Tibial nerve (tissue), 4 donors: ENCODE data around the gene GSX2. TPM values are rescaled to one million over a fixed set of nuclear protein-coding genes. Genes with fewer than 3 reads are reported as not detected.
"Not testable (repeated sequence)": the region's sequence is repeated elsewhere in the genome, so short reads cannot be mapped to it uniquely, and the experiment has no call there.

Source experiments
- DNase-seq, 2 donors: peaks; one replicate each; pipeline ENCODE4 v3.0.0-alpha.2; 2019; ENCODE audit warnings: low spot score in 2 of 2
- H3K27ac ChIP-seq, 4 donors: fragments of 200-600 bp; sonication (generic) in 3 of 4; one replicate each; pipeline ENCODE4 v1.5.1; 2017 to 2019; ENCODE audit warnings: mild to moderate bottlenecking in 1 of 4
- H3K27me3 ChIP-seq, 2 donors: fragments of 200-600 bp; sonication (generic) in 1 of 2; one replicate each; pipeline versions ENCODE4 v1.5.1 to v1.6.0; 2017 to 2019
- H3K36me3 ChIP-seq, 3 donors: fragments of 200-600 bp; sonication (generic); one replicate each; pipeline ENCODE4 v1.5.1; 2018 to 2019
- H3K4me1 ChIP-seq, 4 donors: fragments of 200-600 bp; sonication (generic) in 3 of 4; one replicate each; pipeline ENCODE4 v1.5.1; 2017 to 2019
- H3K4me3 ChIP-seq, 4 donors: fragments of 200-600 bp; sonication (generic) in 3 of 4; one replicate each; pipeline ENCODE4 v1.5.1; 2017 to 2019; ENCODE audit warnings: mild to moderate bottlenecking in 1 of 4, moderate library complexity in 1 of 4
- H3K9me3 ChIP-seq, 4 donors: fragments of 200-600 bp; sonication (generic) in 3 of 4; one replicate each; pipeline ENCODE4 v1.5.1; 2017 to 2019
- CTCF ChIP-seq, 5 experiments: fragments of 200-600 bp in 3 of 5; fragments of 450-650 bp in 2 of 5; sonication (generic) in 3 of 5; IDR thresholded peaks; one replicate each; pipeline ENCODE4 v1.5.1; 2016 to 2019; ENCODE audit warnings: antibody characterized with exemption in 5 of 5, mild to moderate bottlenecking in 3 of 5, moderate library complexity in 2 of 5
- EP300 ChIP-seq, 2 donors: sonication (generic); formaldehyde crosslinking; IDR thresholded peaks; one replicate each; pipeline ENCODE4 v1.6.1; 2017; ENCODE audit warnings: antibody characterized with exemption in 2 of 2, mild to moderate bottlenecking in 1 of 2
- POLR2A ChIP-seq, 2 donors: fragments of 450-650 bp; IDR thresholded peaks; one replicate each; pipeline ENCODE4 v1.6.1; 2017; ENCODE audit warnings: antibody characterized with exemption in 2 of 2, mild to moderate bottlenecking in 2 of 2, moderate library complexity in 2 of 2
- WGBS, 2 donors: methylation state at CpG; one replicate each; pipeline ENCODE4 v1.1.5; 2018; 5-methylcytosine and 5-hydroxymethylcytosine counted together
- total RNA-seq, 4 donors: library from RNA; depleted of rRNA; stranded (reverse); fragments of >200 nt; gene quantifications; one replicate each; pipeline ENCODE4 v1.1.0, GENCODE V29; 2016

GSX2 gene
- total RNA-seq, 4 donors from 2014 or later = 3.3 to 4.4 TPM; not detected in 2

- no peaks in the 10 kb centered on the region for H3K4me1 ChIP-seq
- H3K36me3 ChIP-seq = no peaks in the 10 kb centered on the region
- 65 to 69% methylated on average over 5 of the region's 5 CpGs for WGBS, 2 donors
- no peak overlapping the region for H3K27ac ChIP-seq
- TF ChIP-seq POLR2A (IDR thresholded peaks at IDR 0.05) = no peak
- no peak for TF ChIP-seq CTCF (IDR thresholded peaks at IDR 0.05)
- no peak for TF ChIP-seq EP300 (IDR thresholded peaks at IDR 0.05)
- H3K4me3 ChIP-seq = no peak overlapping the region
- H3K9me3 ChIP-seq = no peaks in the 10 kb centered on the region
- no peak for DNase-seq
- peaks cover 0 to under 1% of the 10 kb centered on the region in 2 donors for H3K27me3 ChIP-seq
Measured at GRCh38 chr4:54118850-54119589, 19.1 kb downstream of the GSX2 start.

GRCh38 chr4:54120518-54120917 is 20.6 kb downstream of the GSX2 start:
- Histone ChIP-seq H3K27me3 (no peaks in the 10 kb centered on the region), H3K36me3 (no peaks in the 10 kb centered on the region), H3K9me3 (no peaks in the 10 kb centered on the region), H3K27ac (no peak overlapping the region), H3K4me1 (no peaks in the 10 kb centered on the region), H3K4me3 (no peak overlapping the region)
- no peak for TF ChIP-seq EP300 (IDR thresholded peaks at IDR 0.05)
- no peak for TF ChIP-seq CTCF (IDR thresholded peaks at IDR 0.05)
- TF ChIP-seq POLR2A (IDR thresholded peaks at IDR 0.05) = no peak
- DNase-seq = no peak

GRCh38 chr4:54127660-54128059 is 27.7 kb downstream of the GSX2 start:
- Histone ChIP-seq H3K9me3 (peaks cover 0 to 19% (median 6%) of the 10 kb centered on the region in 4 donors), H3K27ac (no peak overlapping the region), H3K36me3 (no peaks in the 10 kb centered on the region), H3K4me3 (no peak overlapping the region), H3K4me1 (no peaks in the 10 kb centered on the region), H3K27me3 (no peaks in the 10 kb centered on the region)
- 93 to 97% methylated on average over 1 of the region's 1 CpG for WGBS, 2 donors
- DNase-seq = no peak
- no peak for TF ChIP-seq CTCF (IDR thresholded peaks at IDR 0.05)
- TF ChIP-seq EP300 (IDR thresholded peaks at IDR 0.05) = no peak
- TF ChIP-seq POLR2A (IDR thresholded peaks at IDR 0.05) = no peak

GRCh38 chr4:54128694-54129093 is 28.7 kb downstream of the GSX2 start:
- H3K9me3 ChIP-seq = peaks cover 0 to 22% (median 6%) of the 10 kb centered on the region in 4 donors
- H3K27me3 ChIP-seq, H3K4me3 ChIP-seq, H3K4me1 ChIP-seq, H3K27ac ChIP-seq, DNase-seq, H3K36me3 ChIP-seq: not testable (repeated sequence)
- 97% methylated on average over 2 of the region's 2 CpGs for WGBS, 2 donors

- Histone ChIP-seq H3K4me1 (no peaks in the 10 kb centered on the region), H3K4me3 (no peak overlapping the region), H3K27ac (no peak overlapping the region), H3K9me3 (no peaks in the 10 kb centered on the region), H3K36me3 (no peaks in the 10 kb centered on the region), H3K27me3 (no peaks in the 10 kb centered on the region)
- DNase-seq = no peak
- WGBS, 2 donors = 47 to 72% methylated on average over 3 of the region's 4 CpGs
- TF ChIP-seq POLR2A (IDR thresholded peaks at IDR 0.05) = no peak
- no peak for TF ChIP-seq CTCF (IDR thresholded peaks at IDR 0.05)
- TF ChIP-seq EP300 (IDR thresholded peaks at IDR 0.05) = no peak
Measured at GRCh38 chr4:54139332-54139731, 39.4 kb downstream of the GSX2 start.
